ENCODE data around the gene HNF4A.

Gene HNF4A

GRCh38 chr20:44445742-44446710 lies 90.5 kb downstream of the HNF4A start:
- no peaks in the 10 kb centered on the region for H3K36me3 ChIP-seq (ENCODE audit: insufficient read depth, low read length)
- TF ChIP-seq CTCF (IDR thresholded peaks at IDR 0.05; ENCODE audit: low read length) (no peak), EZH2 (IDR thresholded peaks at IDR 0.05; ENCODE audit: borderline replicate concordance, low read length) (no peak)
- no peak overlapping the region for H3K4me3 ChIP-seq (ENCODE audit: low read depth, low read length, poor library complexity, severe bottlenecking)
- H2AFZ ChIP-seq (ENCODE audit: low read length) = no peak overlapping the region
- H3K79me2 ChIP-seq (ENCODE audit: insufficient read depth, low read length) = no peaks in the 10 kb centered on the region
- H3F3A ChIP-seq (ENCODE audit: insufficient read depth, low read length) = no peaks in the 10 kb centered on the region
- H3K4me1 ChIP-seq (ENCODE audit: insufficient read depth, low read length, severe bottlenecking) = no peaks in the 10 kb centered on the region
- H3K9me2 ChIP-seq (ENCODE audit: low read depth, low read length) = no peaks in the 10 kb centered on the region
- H4K20me1 ChIP-seq (ENCODE audit: insufficient read depth, low read length) = no peaks in the 10 kb centered on the region
- H3K9me3 ChIP-seq (ENCODE audit: low read length) = no peaks in the 10 kb centered on the region
- H3K27me3 ChIP-seq (ENCODE audit: insufficient read depth, low read length) = no peaks in the 10 kb centered on the region
- H3K27ac ChIP-seq (ENCODE audit: low read depth, low read length, poor library complexity, severe bottlenecking) = no peak overlapping the region
- no peak overlapping the region for H3K9ac ChIP-seq (ENCODE audit: low read length)
- H3K4me2 ChIP-seq (ENCODE audit: low read length) = no peak overlapping the region

- no peaks in the 10 kb centered on the region for H3K9me2 ChIP-seq (ENCODE audit: low read depth, low read length)
- H3K4me1 ChIP-seq (ENCODE audit: insufficient read depth, low read length, severe bottlenecking) = no peaks in the 10 kb centered on the region
- H3K9ac ChIP-seq (ENCODE audit: low read length) = no peak overlapping the region
- H3F3A ChIP-seq (ENCODE audit: insufficient read depth, low read length) = no peaks in the 10 kb centered on the region
- H2AFZ ChIP-seq (ENCODE audit: low read length) = no peak overlapping the region
- no peak overlapping the region for H3K4me3 ChIP-seq (ENCODE audit: low read depth, low read length, poor library complexity, severe bottlenecking)
- no peak overlapping the region for H3K27ac ChIP-seq (ENCODE audit: low read depth, low read length, poor library complexity, severe bottlenecking)
- no peaks in the 10 kb centered on the region for H3K36me3 ChIP-seq (ENCODE audit: insufficient read depth, low read length)
- H4K20me1 ChIP-seq (ENCODE audit: insufficient read depth, low read length) = no peaks in the 10 kb centered on the region
- TF ChIP-seq EZH2 (IDR thresholded peaks at IDR 0.05; ENCODE audit: borderline replicate concordance, low read length) = no peak
- TF ChIP-seq CTCF (IDR thresholded peaks at IDR 0.05; ENCODE audit: low read length) = no peak
- no peaks in the 10 kb centered on the region for H3K27me3 ChIP-seq (ENCODE audit: insufficient read depth, low read length)
- H3K79me2 ChIP-seq (ENCODE audit: insufficient read depth, low read length) = no peaks in the 10 kb centered on the region
- no peaks in the 10 kb centered on the region for H3K9me3 ChIP-seq (ENCODE audit: low read length)
- H3K4me2 ChIP-seq (ENCODE audit: low read length) = no peak overlapping the region
Observed at GRCh38 chr20:44447827-44448419, 92.4 kb downstream of the HNF4A start.

- H3K79me2 ChIP-seq (ENCODE audit: insufficient read depth, low read length) = no peaks in the 10 kb centered on the region
- H3K9me3 ChIP-seq (ENCODE audit: low read length) = no peaks in the 10 kb centered on the region
- H3K27ac ChIP-seq (ENCODE audit: low read depth, low read length, poor library complexity, severe bottlenecking) = no peak overlapping the region
- H4K20me1 ChIP-seq (ENCODE audit: insufficient read depth, low read length) = no peaks in the 10 kb centered on the region
- H3K36me3 ChIP-seq (ENCODE audit: insufficient read depth, low read length) = no peaks in the 10 kb centered on the region
- H3K4me3 ChIP-seq (ENCODE audit: low read depth, low read length, poor library complexity, severe bottlenecking) = no peak overlapping the region
- H3K4me1 ChIP-seq (ENCODE audit: insufficient read depth, low read length, severe bottlenecking) = no peaks in the 10 kb centered on the region
- H3K9me2 ChIP-seq (ENCODE audit: low read depth, low read length) = no peaks in the 10 kb centered on the region
- H3K4me2 ChIP-seq (ENCODE audit: low read length) = no peak overlapping the region
- no peak overlapping the region for H3K9ac ChIP-seq (ENCODE audit: low read length)
- H3K27me3 ChIP-seq (ENCODE audit: insufficient read depth, low read length) = no peaks in the 10 kb centered on the region
- TF ChIP-seq CTCF (IDR thresholded peaks at IDR 0.05; ENCODE audit: low read length) = peak; percentile 48; the same call in 1 of the 2 replicates
- TF ChIP-seq EZH2 (IDR thresholded peaks at IDR 0.05; ENCODE audit: borderline replicate concordance, low read length) = no peak
- no peak overlapping the region for H2AFZ ChIP-seq (ENCODE audit: low read length)
- no peaks in the 10 kb centered on the region for H3F3A ChIP-seq (ENCODE audit: insufficient read depth, low read length)
Observed at GRCh38 chr20:44448753-44449546, 93.5 kb downstream of the HNF4A start.

All from OCI-LY1 (cell line).